Activated CD8-positive, alpha-beta T cell treated with anti-CD3 and anti-CD28 coated beads for 36 hours (primary cell): ENCODE results near the gene SSR4. TPM values are rescaled to one million over a fixed set of nuclear protein-coding genes. Genes with fewer than 3 reads are reported as not detected.

Source experiments
- ATAC-seq: fragments of 200-7000 bp; cut with Tn5 transposase; one replicate; pipeline ENCODE4 v1.10.0; 2021; ENCODE audit warnings: mild to moderate bottlenecking, moderate library complexity
- CTCF ChIA-PET: fragments of 350-600 bp; sonication (Branson Sonifier 250); formaldehyde crosslinking; loops from one replicate; lab custom pipeline; 2021; ENCODE audit warnings: antibody characterized with exemption; lab: Charles Lee
- POLR2A ChIA-PET: fragments of 350-600 bp; sonication (Branson Sonifier 250); formaldehyde crosslinking; loops from one replicate; lab custom pipeline; 2021; ENCODE audit warnings: antibody characterized with exemption; lab: Charles Lee
- DNase-seq: peaks from one replicate; pipeline ENCODE4 v3.0.0-alpha.2; 2020
- H3K27ac Mint-ChIP-seq: one replicate; pipeline ENCODE4 v1.8.0; 2021; ENCODE audit warnings: mild to moderate bottlenecking, mixed read lengths
- H3K27me3 Mint-ChIP-seq: one replicate; pipeline ENCODE4 v1.8.0; 2021; ENCODE audit warnings: mixed read lengths
- H3K36me3 Mint-ChIP-seq: one replicate; pipeline ENCODE4 v1.8.0; 2021; ENCODE audit warnings: low read depth, mixed read lengths
- H3K4me1 Mint-ChIP-seq: one replicate; pipeline ENCODE4 v1.8.0; 2021; ENCODE audit warnings: low read depth, mixed read lengths
- H3K4me3 Mint-ChIP-seq: one replicate; pipeline ENCODE4 v1.8.0; 2021; ENCODE audit warnings: mild to moderate bottlenecking, moderate library complexity, mixed read lengths
- H3K9me3 Mint-ChIP-seq: one replicate; pipeline ENCODE4 v1.8.0; 2021; ENCODE audit warnings: mixed read lengths
- intact Hi-C: fragments of 100-400 bp; cut with micrococcal nuclease; formaldehyde crosslinking; loops from one replicate; pipeline ENCODE4 v1.10.0; 2022
- total RNA-seq, 2 experiments: library from RNA; stranded (reverse); gene quantifications; one replicate each; pipeline ENCODE4 v1.2.3, GENCODE V29; 2021
- TF ChIP-seq, protein P1 (sequence below): fragments of 200-600 bp; IDR thresholded peaks from one replicate; pipeline ENCODE4 v1.8.0; 2022; ENCODE audit warnings: antibody characterized with exemption, mild to moderate bottlenecking

SSR4 gene
- total RNA-seq, 2 experiments from 2014 or later, result 152 to 153 TPM

DNA sequence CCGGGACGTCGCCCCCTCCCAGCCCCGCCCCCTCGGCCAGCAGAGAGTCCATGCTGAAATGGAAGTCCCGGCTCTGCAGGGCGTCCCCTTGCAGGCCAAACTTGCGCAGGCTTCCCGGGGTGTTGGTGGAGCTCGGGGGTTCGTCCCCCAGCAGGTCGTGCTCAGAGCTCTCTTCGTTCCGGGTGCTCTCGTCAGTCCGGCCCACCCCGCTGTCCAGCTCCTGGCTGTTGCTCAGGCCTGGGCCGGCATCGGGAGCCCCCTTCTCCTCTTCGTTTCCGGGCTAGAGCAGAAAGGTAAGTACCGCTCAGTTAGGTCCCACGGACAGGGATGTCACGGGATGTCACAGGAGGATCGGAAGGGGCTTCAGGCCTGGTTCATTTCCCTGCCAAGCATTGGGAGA, 10.2 kb downstream of the SSR4 start:
- no peak for DNase-seq
- CTCF ChIA-PET, result no interaction called here
- Mint-ChIP-seq H3K4me1 (no peaks in the 10 kb centered on the region), H3K9me3 (no peaks in the 10 kb centered on the region), H3K4me3 (no peak overlapping the region), H3K27ac (no peak overlapping the region), H3K36me3 (no peaks in the 10 kb centered on the region), H3K27me3 (no peaks in the 10 kb centered on the region)
- intact Hi-C loops, result no loop called here
- no peak for ATAC-seq
- TF ChIP-seq, protein P1, sequence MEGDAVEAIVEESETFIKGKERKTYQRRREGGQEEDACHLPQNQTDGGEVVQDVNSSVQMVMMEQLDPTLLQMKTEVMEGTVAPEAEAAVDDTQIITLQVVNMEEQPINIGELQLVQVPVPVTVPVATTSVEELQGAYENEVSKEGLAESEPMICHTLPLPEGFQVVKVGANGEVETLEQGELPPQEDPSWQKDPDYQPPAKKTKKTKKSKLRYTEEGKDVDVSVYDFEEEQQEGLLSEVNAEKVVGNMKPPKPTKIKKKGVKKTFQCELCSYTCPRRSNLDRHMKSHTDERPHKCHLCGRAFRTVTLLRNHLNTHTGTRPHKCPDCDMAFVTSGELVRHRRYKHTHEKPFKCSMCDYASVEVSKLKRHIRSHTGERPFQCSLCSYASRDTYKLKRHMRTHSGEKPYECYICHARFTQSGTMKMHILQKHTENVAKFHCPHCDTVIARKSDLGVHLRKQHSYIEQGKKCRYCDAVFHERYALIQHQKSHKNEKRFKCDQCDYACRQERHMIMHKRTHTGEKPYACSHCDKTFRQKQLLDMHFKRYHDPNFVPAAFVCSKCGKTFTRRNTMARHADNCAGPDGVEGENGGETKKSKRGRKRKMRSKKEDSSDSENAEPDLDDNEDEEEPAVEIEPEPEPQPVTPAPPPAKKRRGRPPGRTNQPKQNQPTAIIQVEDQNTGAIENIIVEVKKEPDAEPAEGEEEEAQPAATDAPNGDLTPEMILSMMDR, result no peak
- POLR2A ChIA-PET, result no interaction called here

DNA sequence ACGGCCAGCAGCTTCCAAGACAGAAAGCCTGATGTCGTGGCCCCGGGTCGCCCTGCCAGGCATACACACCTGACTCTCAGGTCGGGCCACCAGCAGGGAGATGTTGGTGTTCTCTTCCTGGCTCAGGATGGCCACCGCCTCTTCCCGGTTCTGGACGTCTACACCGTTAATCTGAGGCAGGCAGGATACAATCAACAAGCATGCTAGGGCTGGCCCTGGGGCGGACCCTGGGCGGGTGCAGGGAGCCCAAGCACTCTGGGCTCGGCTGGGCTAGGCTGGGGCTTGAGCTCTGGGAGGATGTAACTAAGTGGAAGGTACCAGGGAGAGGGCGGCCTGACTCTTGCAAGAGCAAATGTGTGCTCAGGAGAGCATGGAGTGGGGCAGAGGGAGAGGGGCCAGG, 11.0 kb downstream of the SSR4 start:
- POLR2A ChIA-PET, result interaction anchor here (0.9 kb wide), 1 partner anchor 11 kb away, joined by 3 read pairs; the partner anchor contains the start of gene SSR4
- Mint-ChIP-seq H3K4me3 (no peak overlapping the region), H3K27ac (no peak overlapping the region), H3K36me3 (no peaks in the 10 kb centered on the region), H3K4me1 (no peaks in the 10 kb centered on the region), H3K27me3 (no peaks in the 10 kb centered on the region), H3K9me3 (no peaks in the 10 kb centered on the region)
- ATAC-seq, result no peak
- intact Hi-C loops, result no loop called here
- TF ChIP-seq, protein P1, result no peak
- CTCF ChIA-PET, result no interaction called here
- DNase-seq, result no peak

DNA sequence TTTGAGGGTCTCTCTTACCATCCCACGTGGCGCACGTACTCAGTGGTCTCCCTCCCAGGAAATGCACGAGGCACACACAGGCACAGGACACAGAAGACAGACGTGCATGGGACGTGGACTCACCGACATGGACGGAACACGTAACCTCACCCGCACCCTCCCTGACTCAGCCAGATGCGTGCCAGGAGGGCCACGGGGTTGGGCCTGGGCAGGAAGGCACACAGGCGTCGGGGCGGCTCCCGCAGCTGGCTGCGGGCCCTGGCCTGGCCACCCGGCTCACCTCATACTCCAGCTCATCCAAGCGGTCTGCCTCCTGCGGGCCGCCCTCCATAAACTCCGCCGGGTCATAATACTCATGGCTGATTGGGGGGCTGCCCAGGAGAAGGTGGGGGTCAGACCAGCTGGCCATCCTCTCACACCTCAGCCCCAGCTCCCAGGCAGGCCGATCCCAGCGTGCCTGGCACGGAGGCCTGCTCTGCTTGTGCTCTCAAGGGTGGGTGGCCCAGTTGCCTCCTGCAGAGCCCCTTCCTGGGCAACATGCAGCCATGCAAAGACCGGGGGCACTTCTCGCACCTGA, 12.6 kb downstream of the SSR4 start:
- ChIA-PET CTCF (no interaction called here), POLR2A (no interaction called here)
- Mint-ChIP-seq H3K9me3 (no peaks in the 10 kb centered on the region), H3K4me1 (no peaks in the 10 kb centered on the region), H3K4me3 (no peak overlapping the region), H3K27ac (no peak overlapping the region), H3K27me3 (no peaks in the 10 kb centered on the region), H3K36me3 (no peaks in the 10 kb centered on the region)
- DNase-seq, result no peak
- intact Hi-C loops, result no loop called here
- no peak for ATAC-seq
- TF ChIP-seq, protein P1, result no peak

DNA sequence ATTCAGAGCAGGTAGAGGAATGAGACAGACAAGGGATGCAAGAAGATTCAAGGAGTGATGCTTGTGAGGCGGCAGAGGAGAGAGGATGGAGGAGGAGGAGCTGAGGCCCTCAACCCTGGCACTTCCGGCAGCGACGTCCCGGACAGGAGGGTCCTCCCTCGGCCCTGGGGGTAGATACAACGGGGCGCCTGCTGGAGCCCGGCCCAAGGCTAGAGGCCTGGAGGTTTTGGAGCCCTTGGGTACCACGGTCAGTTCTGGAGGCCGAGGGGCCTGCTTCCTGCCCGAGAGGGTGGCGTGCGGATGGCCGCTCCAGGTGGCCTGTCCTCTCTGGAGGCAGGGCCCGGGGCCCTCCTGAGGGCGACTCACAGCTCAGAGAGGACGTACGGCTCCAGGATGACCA, 13.5 kb downstream of the SSR4 start:
- no peak for DNase-seq
- intact Hi-C loops, result no loop called here
- H3K4me1 Mint-ChIP-seq, result no peaks in the 10 kb centered on the region
- H3K27me3 Mint-ChIP-seq, result no peaks in the 10 kb centered on the region
- H3K9me3 Mint-ChIP-seq, result no peaks in the 10 kb centered on the region
- TF ChIP-seq, protein P1, result no peak
- no peak overlapping the region for H3K4me3 Mint-ChIP-seq
- H3K36me3 Mint-ChIP-seq, result no peaks in the 10 kb centered on the region
- ChIA-PET POLR2A (no interaction called here), CTCF (no interaction called here)
- ATAC-seq, result no peak
- H3K27ac Mint-ChIP-seq, result no peak overlapping the region

DNA sequence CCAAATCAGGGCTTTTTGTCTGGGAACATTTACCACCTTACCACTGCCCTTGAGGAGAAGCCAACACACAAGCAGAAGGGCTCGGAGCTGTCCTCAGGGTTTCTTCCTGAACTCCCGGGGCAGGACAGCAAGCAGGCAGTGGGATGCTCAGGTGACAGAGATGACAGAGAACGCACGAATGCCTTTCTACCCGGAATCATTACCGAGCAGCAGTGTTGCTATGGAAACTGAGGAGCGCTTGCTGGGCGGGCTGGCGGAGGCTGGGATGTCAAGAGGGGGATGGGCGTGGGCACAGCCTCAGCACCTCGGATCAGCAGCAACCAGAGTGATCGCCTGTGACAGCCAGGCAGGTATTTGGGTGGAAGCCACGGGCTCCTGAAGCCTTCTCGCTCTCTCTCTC, 17.8 kb downstream of the SSR4 start:
- ATAC-seq, result no peak
- TF ChIP-seq, protein P1, result no peak
- Mint-ChIP-seq H3K36me3 (no peaks in the 10 kb centered on the region), H3K27ac (no peak overlapping the region), H3K4me3 (no peak overlapping the region), H3K4me1 (peaks cover 11% of the 10 kb centered on the region), H3K27me3 (peaks cover under 1% of the 10 kb centered on the region), H3K9me3 (no peaks in the 10 kb centered on the region)
- ChIA-PET CTCF (no interaction called here), POLR2A (interaction anchor here (1.1 kb wide), 1 partner anchor 17 kb away, joined by 5 read pairs; the partner anchor contains the start of genes IDH3G and SSR4)
- DNase-seq, result no peak
- intact Hi-C loops, result no loop called here
